NCI-H524 treated with DMSO at 0.1 percent for 48 hours (cell line): Measurements from ENCODE around the gene DNER.

Experiments
- DNase-seq: peaks from one replicate; lab custom pipeline; 2025; lab: John Stamatoyannopoulos, UW

Gene DNER

DNA sequence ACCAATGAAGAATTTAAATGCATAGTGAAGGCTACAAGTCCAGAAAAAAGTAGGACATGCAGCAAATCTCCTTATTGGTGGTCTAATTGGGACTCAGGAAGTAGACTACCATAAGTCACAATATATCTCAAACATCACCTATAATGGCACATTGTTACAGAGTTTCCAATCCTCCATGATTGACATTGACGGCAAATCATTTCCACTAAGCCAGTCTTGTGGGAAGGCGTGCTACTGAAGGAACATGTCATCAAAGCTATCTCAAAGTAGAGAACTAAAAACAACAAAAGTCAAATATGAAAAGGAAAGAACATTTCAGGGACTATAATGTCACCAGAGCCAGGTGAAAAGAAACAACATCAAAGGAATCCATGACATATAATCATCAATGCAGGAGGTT, 276.9 kb downstream of the DNER start:
- no peak for DNase-seq

GRCh38 chr2:229434187-229434586, 280.2 kb downstream of the DNER start:
- DNase-seq = no peak

GRCh38 chr2:229433351-229433750, 281.0 kb downstream of the DNER start:
- DNase-seq = no peak

GRCh38 chr2:229431327-229431954, 282.9 kb downstream of the DNER start:
- no peak for DNase-seq

- no peak for DNase-seq
These were observed 284.8 kb downstream of the DNER start for GRCh38 chr2:229429589-229429988.

GRCh38 chr2:229426464-229426863, 287.9 kb downstream of the DNER start:
- peak; percentile 43 for DNase-seq

- DNase-seq = no peak
These were observed 288.8 kb downstream of the DNER start for GRCh38 chr2:229425598-229425997.

DNA sequence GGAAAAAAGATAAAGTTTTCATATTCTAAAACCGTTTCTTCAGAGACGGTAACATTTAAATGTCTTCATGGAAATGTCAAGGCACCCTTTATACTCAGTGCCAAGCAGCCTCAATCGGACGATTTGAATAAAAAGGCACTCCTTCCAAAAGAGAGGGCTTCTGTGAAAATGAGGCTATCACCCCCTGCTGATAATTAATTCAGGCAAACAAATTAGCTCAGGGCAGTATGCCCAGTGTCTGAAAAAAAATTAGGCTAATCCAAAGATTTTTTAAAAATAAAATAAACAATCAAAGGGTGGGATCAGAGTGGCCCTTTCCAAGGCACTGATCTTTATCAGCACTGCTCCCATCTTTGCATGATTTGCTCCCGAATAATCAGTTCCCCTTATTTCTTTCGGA, 292.3 kb downstream of the DNER start:
- no peak for DNase-seq

DNA sequence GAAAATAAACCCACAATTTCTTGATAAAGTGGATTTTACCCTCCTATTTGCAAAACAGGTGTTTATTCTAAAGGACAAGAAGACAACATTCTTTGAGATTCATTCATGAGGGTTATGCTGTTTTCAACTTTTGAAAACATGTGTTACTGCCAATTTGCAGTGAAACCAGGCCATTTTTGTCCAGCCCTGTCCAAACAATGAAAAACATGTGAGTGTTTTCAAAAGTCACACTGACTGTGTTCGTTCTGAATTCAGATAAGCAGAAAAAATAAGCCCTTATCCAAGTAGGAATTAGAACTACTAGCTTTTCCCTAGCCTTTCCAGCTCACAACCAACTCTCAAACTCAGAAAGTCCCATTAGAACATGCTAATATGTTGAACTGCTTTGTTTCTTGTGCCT, 295.2 kb downstream of the DNER start:
- DNase-seq = no peak

- DNase-seq = no peak
These were observed 296.4 kb downstream of the DNER start for GRCh38 chr2:229417916-229418315.

DNA sequence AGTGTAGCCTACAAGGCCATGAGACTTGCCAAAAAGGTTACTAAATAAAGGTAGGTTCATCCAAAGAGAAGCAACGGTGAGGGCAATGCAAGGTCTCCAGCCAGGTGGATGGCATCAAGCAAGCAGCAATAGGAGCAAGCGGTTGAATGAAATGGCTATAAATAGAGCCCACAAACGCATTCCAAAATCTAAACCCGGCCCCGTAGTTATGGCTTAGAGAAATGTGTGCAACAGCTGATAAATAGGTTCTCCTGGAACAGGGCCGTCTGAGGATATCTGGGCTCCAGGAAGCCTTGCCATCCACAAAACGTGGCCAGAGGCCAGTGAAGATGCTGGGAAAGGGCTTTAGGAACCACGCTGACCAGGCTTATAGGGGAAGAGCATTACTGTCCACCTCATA, 297.2 kb downstream of the DNER start:
- no peak for DNase-seq

- DNase-seq = no peak
These were observed 298.1 kb downstream of the DNER start for GRCh38 chr2:229416116-229416694.

DNA sequence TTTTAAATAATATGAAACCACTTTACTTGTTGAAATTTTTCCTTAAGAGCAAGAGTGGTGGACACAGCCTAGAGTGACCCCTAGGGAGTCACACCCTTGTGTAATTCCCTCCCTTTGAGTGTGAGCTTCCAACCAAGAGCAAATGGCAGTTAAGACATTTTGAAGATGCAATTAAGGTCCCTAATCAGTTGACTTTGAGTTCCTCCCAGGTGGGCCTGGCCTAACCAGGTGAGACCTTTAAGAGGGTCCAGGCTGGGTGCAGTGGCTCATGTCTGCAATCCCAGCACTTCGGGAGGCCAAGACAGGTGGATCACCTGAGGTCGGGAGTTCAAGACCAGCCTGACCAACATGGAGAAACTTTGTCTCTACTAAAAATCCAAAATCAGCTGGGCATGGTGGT, 299.7 kb downstream of the DNER start:
- DNase-seq = no peak

DNA sequence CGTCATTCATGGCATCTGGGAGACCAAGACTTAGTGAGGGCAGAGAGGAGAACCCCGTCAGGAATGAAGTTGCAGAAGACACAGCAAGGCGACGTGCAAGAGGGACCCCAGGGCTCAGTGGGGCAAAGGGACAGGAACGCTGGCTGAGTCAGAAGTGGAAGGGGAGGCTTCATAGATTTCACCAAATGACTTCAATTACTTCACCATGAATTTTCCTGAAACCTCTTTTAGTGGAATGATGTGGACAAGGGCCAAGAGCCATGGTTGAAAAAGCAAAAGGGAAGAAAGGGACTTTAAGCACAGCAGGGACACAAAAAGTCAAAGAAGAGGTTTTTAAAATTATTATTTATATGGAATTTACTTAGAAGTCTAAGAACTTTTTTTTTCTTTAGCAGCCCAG, 301.7 kb downstream of the DNER start:
- DNase-seq = no peak

DNA sequence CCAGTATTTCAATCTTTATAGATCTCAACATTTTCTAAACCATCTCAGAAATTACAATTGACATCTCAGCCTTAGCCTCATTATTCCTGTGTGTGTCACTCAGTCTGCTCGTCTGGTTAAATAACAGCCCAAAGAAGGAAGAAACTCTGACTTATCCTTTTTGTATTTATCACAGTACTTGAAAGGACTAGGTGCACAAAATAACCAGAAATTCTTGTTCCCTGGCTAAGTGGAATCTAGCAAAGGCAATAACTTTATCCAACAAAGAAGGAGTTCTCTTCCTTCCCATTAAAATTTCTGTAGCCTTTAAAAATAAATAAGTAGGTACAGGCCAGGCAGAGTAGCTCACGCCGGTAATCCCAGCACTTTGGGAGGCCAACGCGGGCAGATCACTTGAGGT, 303.4 kb downstream of the DNER start:
- DNase-seq = no peak

DNA sequence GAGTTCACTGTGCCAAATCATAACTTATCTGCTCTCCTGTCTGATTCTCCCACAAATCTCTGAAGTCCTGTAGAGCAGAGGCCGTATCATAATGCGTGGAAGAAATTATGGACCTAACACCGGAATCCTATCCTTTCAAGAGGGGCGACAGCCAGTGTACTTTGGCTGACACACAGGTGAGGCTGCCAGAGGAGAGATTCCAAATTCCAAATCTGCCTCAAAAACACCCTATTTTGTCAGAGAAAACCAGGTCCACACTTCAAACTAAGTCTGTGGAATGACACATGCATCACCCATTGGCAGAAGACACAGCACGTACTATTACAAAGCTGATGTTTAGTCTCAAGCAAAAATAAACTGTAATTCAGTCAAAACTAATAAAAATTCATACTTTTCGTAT, 304.1 kb downstream of the DNER start:
- DNase-seq = no peak

DNA sequence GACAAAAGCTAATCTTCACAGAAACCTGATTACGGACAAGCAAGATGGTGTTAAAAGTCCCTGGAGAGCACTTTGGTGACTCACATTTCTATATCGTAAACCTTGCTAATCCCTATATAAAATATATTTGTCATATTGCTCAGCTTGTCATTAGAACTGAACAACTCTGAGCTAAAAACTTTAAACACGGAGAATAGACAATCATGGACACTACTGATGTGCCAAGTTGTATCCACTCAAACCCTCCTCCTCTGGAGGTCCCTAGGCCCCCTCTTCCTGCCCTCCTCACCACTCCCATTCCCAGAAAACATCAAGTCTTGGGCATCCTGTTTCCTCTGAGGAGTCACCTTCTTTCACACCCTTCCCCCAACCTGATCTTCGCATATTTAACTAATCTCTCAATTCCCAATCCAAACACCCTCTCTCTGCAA, 304.6 kb downstream of the DNER start:
- DNase-seq = no peak

GRCh38 chr2:229408962-229409361, 305.4 kb downstream of the DNER start:
- DNase-seq = no peak

DNA sequence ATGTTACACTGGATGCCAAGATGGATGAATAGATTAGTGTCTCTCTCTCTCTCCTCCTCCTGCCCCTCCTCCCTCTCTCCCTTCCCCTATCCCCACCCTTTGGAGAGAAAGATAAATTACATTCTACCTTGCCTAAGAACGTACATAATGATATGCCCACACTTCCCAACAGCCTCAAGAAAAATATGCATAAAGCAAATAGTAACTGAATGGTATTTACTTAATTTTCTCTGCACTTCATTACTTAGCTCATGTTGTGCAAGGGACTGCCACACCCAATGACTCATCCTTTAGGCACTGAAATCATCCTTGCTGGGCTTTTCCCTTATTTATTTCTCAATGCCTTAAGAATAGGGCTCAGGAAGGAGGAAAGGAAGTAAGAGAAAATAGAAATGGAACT, 306.0 kb downstream of the DNER start:
- DNase-seq = no peak

GRCh38 chr2:229407170-229407569, 307.2 kb downstream of the DNER start:
- DNase-seq = no peak

GRCh38 chr2:229405796-229406195, 308.6 kb downstream of the DNER start:
- DNase-seq = no peak

GRCh38 chr2:229403296-229403695, 311.1 kb downstream of the DNER start:
- no peak for DNase-seq

DNA sequence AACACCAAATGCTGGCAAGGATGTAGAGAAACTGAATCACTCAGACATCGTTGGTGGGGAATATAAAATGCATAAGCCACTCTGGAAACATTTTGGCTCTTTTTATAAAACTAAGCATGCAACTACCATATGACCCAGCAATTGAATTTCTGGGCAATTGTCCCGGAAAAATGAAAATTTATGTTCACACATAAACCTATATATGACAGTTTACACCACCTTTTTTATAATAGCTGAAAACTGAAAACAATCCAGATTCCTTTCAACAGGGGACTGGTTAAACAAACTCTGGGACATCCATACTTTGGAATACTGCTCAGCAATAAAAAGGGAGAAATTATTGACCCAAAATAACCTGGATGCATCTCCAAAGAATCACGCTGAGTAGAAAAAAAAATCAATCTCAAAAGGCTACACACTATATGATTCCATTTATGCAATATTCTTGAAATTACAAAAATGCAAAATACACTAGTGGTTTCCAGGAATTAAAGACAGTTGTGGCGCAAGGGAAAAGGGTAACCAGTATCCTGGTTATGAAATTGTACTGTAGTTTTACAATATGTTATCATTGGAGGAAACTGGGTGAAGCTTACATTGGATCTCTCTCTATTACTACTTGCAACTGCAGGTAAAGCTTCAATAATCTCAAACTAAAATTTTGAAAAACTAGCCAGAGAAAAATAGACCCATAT, 313.0 kb downstream of the DNER start:
- no peak for DNase-seq

- no peak for DNase-seq
These were observed 320.4 kb downstream of the DNER start for GRCh38 chr2:229393926-229394325.
